Activated T-helper 17 cell treated with anti-CD3 and anti-CD28 coated beads, Interleukin-2, amount 50 U/mL, for 72 hours (primary cell): Measurements from ENCODE around the gene PPIL4. TPM values are rescaled to one million over a fixed set of nuclear protein-coding genes. Genes with fewer than 3 reads are reported as not detected.

Experiments used
- ATAC-seq: fragments of 150-1000 bp; cut with Tn5 transposase; replicated peaks from 2 replicates; pipeline ENCODE4 v1.10.0; 2021; ENCODE audit warnings: mild to moderate bottlenecking, moderate library complexity
- H3K27ac Mint-ChIP-seq: one replicate; pipeline ENCODE4 v1.8.0; 2022; ENCODE audit warnings: mixed read lengths
- H3K27me3 Mint-ChIP-seq: one replicate; pipeline ENCODE4 v1.8.0; 2022; ENCODE audit warnings: mixed read lengths
- H3K36me3 Mint-ChIP-seq: one replicate; pipeline ENCODE4 v1.8.0; 2022; ENCODE audit warnings: low read depth, mild to moderate bottlenecking, mixed read lengths
- H3K4me1 Mint-ChIP-seq: one replicate; pipeline ENCODE4 v1.8.0; 2022; ENCODE audit warnings: mixed read lengths
- H3K4me3 Mint-ChIP-seq: one replicate; pipeline ENCODE4 v1.8.0; 2022; ENCODE audit warnings: mild to moderate bottlenecking, mixed read lengths
- H3K9me3 Mint-ChIP-seq: one replicate; pipeline ENCODE4 v1.8.0; 2022; ENCODE audit warnings: mixed read lengths
- total RNA-seq, 2 donors: library from RNA; stranded (reverse); gene quantifications; one replicate each; pipeline ENCODE4 v1.2.3, GENCODE V29; 2022

Gene PPIL4
- total RNA-seq, 2 donors from 2014 or later, result 19.8 to 24.7 TPM

GRCh38 chr6:149559389-149559788, 13.5 kb upstream of the PPIL4 start:
- Mint-ChIP-seq H3K4me3 (no peak overlapping the region), H3K27me3 (peaks cover 4% of the 10 kb centered on the region)
- no peak for ATAC-seq

GRCh38 chr6:149558029-149558428, 12.2 kb upstream of the PPIL4 start:
- peaks cover 4% of the 10 kb centered on the region for H3K27me3 Mint-ChIP-seq

More at GRCh38 chr6:149559389-149559788, 13.5 kb upstream of the PPIL4 start:
- Mint-ChIP-seq H3K27ac (no peak overlapping the region), H3K9me3 (no peaks in the 10 kb centered on the region), H3K4me1 (no peaks in the 10 kb centered on the region), H3K36me3 (no peaks in the 10 kb centered on the region)

GRCh38 chr6:149551920-149552319, 6.1 kb upstream of the PPIL4 start:
- Mint-ChIP-seq H3K4me1 (no peaks in the 10 kb centered on the region), H3K36me3 (no peaks in the 10 kb centered on the region), H3K4me3 (no peak overlapping the region), H3K27me3 (peaks cover 8% of the 10 kb centered on the region), H3K9me3 (no peaks in the 10 kb centered on the region), H3K27ac (no peak overlapping the region)
- no peak for ATAC-seq

More at GRCh38 chr6:149558029-149558428, 12.2 kb upstream of the PPIL4 start:
- Mint-ChIP-seq H3K36me3 (no peaks in the 10 kb centered on the region), H3K9me3 (no peaks in the 10 kb centered on the region), H3K27ac (no peak overlapping the region), H3K4me3 (no peak overlapping the region), H3K4me1 (no peaks in the 10 kb centered on the region)
- ATAC-seq, result no peak

- H3K9me3 Mint-ChIP-seq, result no peaks in the 10 kb centered on the region
- peak overlapping the region; percentile 99 for H3K27ac Mint-ChIP-seq
- peaks cover 16% of the 10 kb centered on the region for H3K4me1 Mint-ChIP-seq
- H3K36me3 Mint-ChIP-seq, result peaks cover 33% of the 10 kb centered on the region
- peak overlapping the region; percentile 99 for H3K4me3 Mint-ChIP-seq
- peak; percentile 20 for ATAC-seq
- no peaks in the 10 kb centered on the region for H3K27me3 Mint-ChIP-seq
These were observed 537 bp downstream of the PPIL4 start for GRCh38 chr6:149545258-149545753.

- peak overlapping the region; percentile 99 for H3K4me3 Mint-ChIP-seq
- H3K9me3 Mint-ChIP-seq, result no peaks in the 10 kb centered on the region
- H3K27me3 Mint-ChIP-seq, result no peaks in the 10 kb centered on the region
- H3K36me3 Mint-ChIP-seq, result peaks cover 39% of the 10 kb centered on the region
- ATAC-seq, result no peak
- H3K27ac Mint-ChIP-seq, result peak overlapping the region; percentile 99
- peaks cover 16% of the 10 kb centered on the region for H3K4me1 Mint-ChIP-seq
These were observed 1.1 kb downstream of the PPIL4 start for GRCh38 chr6:149544646-149545257.

GRCh38 chr6:149541139-149541538, 4.7 kb downstream of the PPIL4 start:
- no peak overlapping the region for H3K27ac Mint-ChIP-seq
- no peak overlapping the region for H3K4me3 Mint-ChIP-seq
- ATAC-seq, result no peak
- H3K36me3 Mint-ChIP-seq, result peaks cover 75% of the 10 kb centered on the region
- H3K9me3 Mint-ChIP-seq, result no peaks in the 10 kb centered on the region
- no peaks in the 10 kb centered on the region for H3K27me3 Mint-ChIP-seq
- peaks cover 16% of the 10 kb centered on the region for H3K4me1 Mint-ChIP-seq

GRCh38 chr6:149534742-149535141, 11.1 kb downstream of the PPIL4 start:
- no peak overlapping the region for H3K4me3 Mint-ChIP-seq

GRCh38 chr6:149529650-149530049, 16.2 kb downstream of the PPIL4 start:
- peak overlapping the region; percentile 61 for H3K27ac Mint-ChIP-seq
- no peak for ATAC-seq
- peaks cover 15% of the 10 kb centered on the region for H3K4me1 Mint-ChIP-seq

More at GRCh38 chr6:149534742-149535141, 11.1 kb downstream of the PPIL4 start:
- Mint-ChIP-seq H3K36me3 (peaks cover 99% of the 10 kb centered on the region), H3K27me3 (no peaks in the 10 kb centered on the region), H3K9me3 (no peaks in the 10 kb centered on the region), H3K4me1 (peaks cover 10% of the 10 kb centered on the region), H3K27ac (no peak overlapping the region)
- ATAC-seq, result peak; percentile 50

GRCh38 chr6:149515494-149515893, 30.3 kb downstream of the PPIL4 start:
- Mint-ChIP-seq H3K27me3 (no peaks in the 10 kb centered on the region), H3K4me3 (peak overlapping the region; percentile 58), H3K36me3 (peaks cover 81% of the 10 kb centered on the region), H3K4me1 (peaks cover 32% of the 10 kb centered on the region), H3K27ac (peak overlapping the region; percentile 77), H3K9me3 (peaks cover 4% of the 10 kb centered on the region)
- ATAC-seq, result peak; percentile 80

More at GRCh38 chr6:149529650-149530049, 16.2 kb downstream of the PPIL4 start:
- Mint-ChIP-seq H3K4me3 (peak overlapping the region; percentile 13), H3K9me3 (no peaks in the 10 kb centered on the region), H3K36me3 (peaks cover 92% of the 10 kb centered on the region), H3K27me3 (no peaks in the 10 kb centered on the region)

GRCh38 chr6:149513915-149514314, 31.9 kb downstream of the PPIL4 start:
- no peak overlapping the region for H3K27ac Mint-ChIP-seq
- H3K36me3 Mint-ChIP-seq, result peaks cover 80% of the 10 kb centered on the region

GRCh38 chr6:149510793-149511512, 34.9 kb downstream of the PPIL4 start:
- Mint-ChIP-seq H3K27ac (peak overlapping the region; percentile 98), H3K36me3 (peaks cover 78% of the 10 kb centered on the region), H3K4me1 (peaks cover 28% of the 10 kb centered on the region), H3K27me3 (no peaks in the 10 kb centered on the region), H3K9me3 (peaks cover 4% of the 10 kb centered on the region), H3K4me3 (peak overlapping the region; percentile 79)
- ATAC-seq, result peak; percentile 39

More at GRCh38 chr6:149513915-149514314, 31.9 kb downstream of the PPIL4 start:
- no peaks in the 10 kb centered on the region for H3K27me3 Mint-ChIP-seq
- H3K4me3 Mint-ChIP-seq, result no peak overlapping the region
- ATAC-seq, result no peak
- peaks cover 38% of the 10 kb centered on the region for H3K4me1 Mint-ChIP-seq
- H3K9me3 Mint-ChIP-seq, result peaks cover 4% of the 10 kb centered on the region

- Mint-ChIP-seq H3K4me1 (peaks cover 19% of the 10 kb centered on the region), H3K9me3 (no peaks in the 10 kb centered on the region), H3K4me3 (peak overlapping the region; percentile 79)
These were observed 37.4 kb downstream of the PPIL4 start for GRCh38 chr6:149508485-149508884.

GRCh38 chr6:149503872-149504271, 42.0 kb downstream of the PPIL4 start:
- Mint-ChIP-seq H3K4me3 (peak overlapping the region; percentile 35), H3K27me3 (no peaks in the 10 kb centered on the region), H3K36me3 (peaks cover 77% of the 10 kb centered on the region), H3K9me3 (no peaks in the 10 kb centered on the region), H3K4me1 (peaks cover 31% of the 10 kb centered on the region), H3K27ac (peak overlapping the region; percentile 65)
- ATAC-seq, result no peak

More at GRCh38 chr6:149508485-149508884, 37.4 kb downstream of the PPIL4 start:
- Mint-ChIP-seq H3K27ac (peak overlapping the region; percentile 98), H3K27me3 (no peaks in the 10 kb centered on the region), H3K36me3 (peaks cover 82% of the 10 kb centered on the region)
- ATAC-seq, result peak; percentile 90

- Mint-ChIP-seq H3K27me3 (no peaks in the 10 kb centered on the region), H3K4me3 (peak overlapping the region; percentile 35), H3K4me1 (peaks cover 34% of the 10 kb centered on the region), H3K36me3 (peaks cover 71% of the 10 kb centered on the region), H3K9me3 (no peaks in the 10 kb centered on the region), H3K27ac (peak overlapping the region; percentile 65)
- no peak for ATAC-seq
These were observed 42.6 kb downstream of the PPIL4 start for GRCh38 chr6:149503276-149503675.

GRCh38 chr6:149501768-149502167, 44.1 kb downstream of the PPIL4 start:
- Mint-ChIP-seq H3K36me3 (peaks cover 74% of the 10 kb centered on the region), H3K27me3 (no peaks in the 10 kb centered on the region), H3K4me3 (peak overlapping the region; percentile 65), H3K9me3 (no peaks in the 10 kb centered on the region), H3K4me1 (peaks cover 40% of the 10 kb centered on the region), H3K27ac (peak overlapping the region; percentile 65)
- no peak for ATAC-seq
